HG02623 (cell line): ENCODE data around the gene RXFP4.
"Not testable (repeated sequence)": the region's sequence is repeated elsewhere in the genome, so short reads cannot be mapped to it uniquely, and the experiment has no call there.

Experiments
- ATAC-seq: cut with Tn5 transposase; IDR thresholded peaks from one replicate; pipeline ENCODE4 v1.9.1; 2021; ENCODE audit warnings: moderate library complexity; ENCODE audit not compliant: unreplicated experiment

RXFP4 gene

DNA sequence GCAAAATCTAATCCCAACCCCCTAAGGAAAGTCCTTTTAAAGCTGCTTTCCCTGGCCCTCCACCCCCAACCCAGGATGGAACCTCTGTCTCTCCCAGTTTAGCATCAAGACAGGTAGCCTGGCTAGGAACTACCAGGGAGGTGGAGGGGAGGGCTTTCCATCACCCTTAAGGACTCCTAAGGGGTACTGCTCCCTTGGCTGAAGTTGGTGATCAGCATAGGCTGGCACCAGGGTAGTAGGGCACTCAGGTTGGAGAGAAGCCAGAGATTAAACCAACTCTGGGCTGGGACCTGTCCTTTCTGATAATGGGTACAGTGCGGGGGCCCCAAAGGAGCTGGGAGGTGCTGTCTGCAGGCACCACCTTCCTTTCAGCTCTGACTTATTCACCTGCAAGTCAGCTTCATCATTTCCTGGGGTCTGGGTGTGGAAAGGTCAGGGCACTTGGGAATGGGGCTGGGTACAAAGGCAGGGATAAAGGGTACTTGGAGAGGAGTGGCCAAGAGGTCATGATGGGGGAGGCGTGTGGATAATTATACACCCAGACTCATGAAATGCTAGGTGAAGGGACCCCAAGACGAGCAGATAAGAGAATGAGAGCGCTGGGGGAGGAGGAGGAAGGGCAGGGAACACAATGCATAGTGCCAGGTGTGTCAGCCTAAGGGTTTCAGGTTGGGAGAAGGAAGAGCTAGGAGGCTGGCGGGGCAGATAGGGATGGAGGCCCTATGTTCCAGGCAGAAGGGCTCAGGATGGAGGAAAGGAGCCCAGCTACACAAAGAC is 35.7 kb downstream of the RXFP4 start:
- no peak for ATAC-seq

DNA sequence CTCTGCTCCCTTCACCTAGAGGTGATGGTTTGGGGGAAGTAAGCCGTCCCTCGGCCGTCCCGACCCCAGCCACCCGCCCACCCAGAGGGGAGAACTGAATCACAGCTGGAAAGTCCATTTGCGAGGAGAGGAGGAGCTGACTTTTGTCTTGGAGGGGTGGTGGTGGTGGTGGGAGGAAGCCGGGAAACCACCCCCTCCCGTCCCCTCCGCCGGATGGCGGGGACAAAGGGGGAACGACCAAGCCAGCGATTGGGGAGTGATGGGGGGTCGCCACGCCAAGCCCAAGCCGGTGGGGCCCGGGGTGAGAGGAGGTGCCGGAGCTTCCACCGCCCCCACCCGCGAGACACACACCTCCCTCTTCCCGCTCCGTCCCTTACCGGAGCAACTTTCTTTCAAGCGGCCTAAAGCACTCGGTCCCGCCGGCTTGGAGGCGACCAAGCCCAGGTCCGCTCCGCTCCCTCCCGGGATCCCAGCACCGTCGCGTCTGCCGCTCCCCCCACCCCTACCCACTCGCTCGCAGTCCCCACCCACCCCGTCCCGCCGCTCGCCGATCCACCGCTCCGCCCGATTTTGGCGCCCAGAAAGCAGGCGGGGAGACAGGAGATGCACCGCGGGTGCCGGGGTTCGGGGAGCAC is 36.4 kb downstream of the RXFP4 start:
- no peak for ATAC-seq

DNA sequence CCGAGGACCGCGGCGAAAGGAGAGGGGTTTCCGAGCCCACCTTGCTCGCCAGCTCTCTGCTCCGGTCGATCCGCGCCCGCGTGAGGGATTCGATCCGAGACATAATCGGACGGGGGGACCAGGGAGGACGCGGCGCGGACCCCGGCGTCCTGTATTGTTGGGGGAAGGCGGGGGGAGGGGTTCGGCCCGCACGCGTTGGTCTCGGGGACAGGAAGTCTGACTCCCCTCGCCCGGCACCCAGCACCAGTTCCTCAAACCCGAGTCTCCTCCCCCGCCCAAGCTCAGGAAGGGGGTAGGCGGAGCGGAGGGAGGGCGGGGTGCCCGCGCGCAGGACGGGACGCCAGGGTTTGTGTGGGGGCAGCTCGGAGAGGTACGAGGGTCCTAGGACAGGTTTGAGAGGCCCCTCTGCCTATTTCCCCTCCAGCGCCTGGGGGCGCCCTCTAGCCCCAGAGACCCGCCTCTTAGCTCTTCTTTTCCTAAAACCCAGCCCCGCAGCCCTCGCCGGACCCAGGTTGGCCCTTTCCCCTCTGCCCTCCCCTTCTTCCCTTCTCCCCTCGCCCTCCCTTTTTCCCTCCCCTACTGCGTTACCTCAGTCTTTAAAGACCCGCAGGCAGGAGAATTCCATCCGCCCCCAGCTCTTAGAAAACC is 37.0 kb downstream of the RXFP4 start, which contains the start of gene ARHGEF2:
TSS of gene ARHGEF2 (minus strand) at position 223 of the 648 bp plus-strand sequence. CDS start at position 103, 120 bp downstream.
- ATAC-seq, result no peak

DNA sequence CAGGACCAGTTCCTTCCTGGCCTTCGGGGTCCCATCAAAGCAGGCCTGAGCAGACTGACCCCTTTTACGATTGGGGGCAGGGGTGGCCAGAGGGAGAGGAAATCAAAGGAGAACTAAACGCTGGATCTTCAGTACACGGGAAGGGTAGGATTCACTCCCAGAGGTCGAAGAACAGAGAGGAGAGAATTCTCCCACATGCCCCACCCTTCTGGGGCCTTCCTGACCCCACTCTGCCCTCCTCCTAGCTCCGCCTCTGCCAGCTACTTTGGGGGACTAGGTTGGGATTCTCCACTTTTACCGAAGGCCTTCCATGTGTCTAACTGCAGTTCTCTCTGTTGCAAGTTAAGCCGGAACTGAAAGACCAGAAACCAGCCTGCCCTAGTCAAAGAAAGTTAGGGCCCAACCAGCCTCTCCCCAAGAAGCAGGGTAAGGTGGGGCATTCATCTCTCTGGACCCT is 37.6 kb downstream of the RXFP4 start:
- ATAC-seq, result no peak

DNA sequence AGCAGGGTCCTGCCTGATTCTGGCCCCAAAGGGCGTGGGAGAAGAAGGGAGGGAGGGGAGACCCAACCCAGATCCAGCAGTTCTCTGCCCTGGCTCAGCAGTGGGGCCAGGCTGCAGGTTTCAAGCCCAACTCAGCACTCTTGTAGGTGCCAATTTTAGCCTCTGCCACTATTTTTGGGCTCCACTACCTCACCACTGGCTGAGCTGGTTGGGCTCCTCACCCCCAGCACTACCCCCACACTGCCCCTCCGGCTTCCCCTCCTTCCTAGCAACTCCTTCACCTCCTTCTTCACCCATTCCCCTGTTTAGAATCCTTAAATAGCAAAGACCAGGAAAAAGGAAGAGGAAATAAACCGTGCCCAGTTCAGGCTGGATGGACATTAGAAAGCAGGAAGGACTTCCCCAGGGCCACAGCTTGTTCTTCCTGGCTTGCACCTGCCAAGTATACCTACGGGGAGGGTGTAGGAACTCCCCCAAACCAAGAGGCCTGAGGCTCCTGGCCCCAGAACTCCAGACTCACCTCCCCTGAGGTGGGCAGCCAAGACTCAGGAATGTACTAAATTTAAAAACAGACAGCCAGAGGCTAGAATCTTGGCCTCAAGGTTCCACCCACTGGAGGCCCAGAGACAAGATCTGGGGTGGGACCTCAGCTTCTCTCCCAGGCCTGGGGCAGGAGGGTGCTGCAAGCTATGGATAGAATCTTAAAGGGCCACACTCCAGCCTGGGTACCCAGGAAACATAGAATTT is 38.3 kb downstream of the RXFP4 start:
- no peak for ATAC-seq

DNA sequence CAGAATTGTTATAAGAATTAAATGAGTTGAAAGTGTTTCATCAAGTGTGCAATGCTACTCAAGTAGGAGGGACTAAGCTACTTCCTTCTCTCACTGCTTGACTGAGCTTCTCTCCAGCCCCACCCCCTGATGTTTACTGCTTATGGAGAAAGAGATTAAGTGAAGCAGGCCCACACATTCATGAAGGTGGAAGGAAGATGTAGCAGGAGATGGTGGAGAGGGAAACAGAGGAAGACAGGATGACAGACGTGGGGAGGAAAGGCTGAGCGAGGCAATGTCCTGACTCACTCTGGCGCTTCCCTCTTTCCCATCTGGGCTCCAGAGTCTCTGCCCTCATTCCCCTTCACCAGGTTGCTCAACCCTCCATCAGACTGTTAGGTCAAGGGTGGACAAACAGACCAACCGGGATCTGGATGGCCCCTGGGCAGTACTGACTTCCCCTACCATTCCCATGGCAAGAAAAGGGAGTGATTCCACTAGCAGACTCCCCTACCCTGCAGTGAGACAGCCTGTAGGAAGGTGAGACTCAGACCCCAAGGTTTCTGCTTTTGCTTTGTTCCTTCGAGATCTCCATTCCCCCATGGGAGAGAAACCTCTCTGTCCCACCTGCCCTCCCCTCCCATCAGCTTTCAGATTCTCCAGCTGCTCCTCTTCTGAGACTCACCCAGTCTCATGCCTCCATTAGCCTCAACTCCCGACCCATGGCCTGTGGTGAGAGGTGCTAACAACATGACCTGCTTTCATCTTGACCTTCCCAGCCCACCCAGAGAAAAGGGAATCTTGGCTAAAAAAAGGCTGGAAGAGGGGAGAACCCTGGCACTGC is 40.0 kb downstream of the RXFP4 start:
- no peak for ATAC-seq

DNA sequence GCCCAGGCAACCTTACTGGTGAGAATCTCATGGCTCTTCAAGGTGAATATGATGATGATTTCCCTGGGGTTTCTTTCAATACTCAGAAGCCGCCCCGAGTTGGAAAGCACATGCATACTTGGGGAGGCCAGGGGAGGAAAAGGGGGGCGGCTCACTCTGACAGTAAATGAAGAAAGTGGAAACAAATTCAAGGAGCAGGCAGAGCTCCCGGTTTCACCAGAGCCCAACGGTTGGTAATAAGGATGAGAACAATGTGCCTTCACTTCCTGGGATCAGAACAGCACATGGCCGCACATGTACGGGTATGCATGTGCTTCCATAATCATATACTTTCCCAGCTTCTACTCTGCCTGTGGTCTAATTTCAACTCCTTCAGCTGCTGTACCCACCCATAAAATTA is 40.7 kb downstream of the RXFP4 start:
- no peak for ATAC-seq

DNA sequence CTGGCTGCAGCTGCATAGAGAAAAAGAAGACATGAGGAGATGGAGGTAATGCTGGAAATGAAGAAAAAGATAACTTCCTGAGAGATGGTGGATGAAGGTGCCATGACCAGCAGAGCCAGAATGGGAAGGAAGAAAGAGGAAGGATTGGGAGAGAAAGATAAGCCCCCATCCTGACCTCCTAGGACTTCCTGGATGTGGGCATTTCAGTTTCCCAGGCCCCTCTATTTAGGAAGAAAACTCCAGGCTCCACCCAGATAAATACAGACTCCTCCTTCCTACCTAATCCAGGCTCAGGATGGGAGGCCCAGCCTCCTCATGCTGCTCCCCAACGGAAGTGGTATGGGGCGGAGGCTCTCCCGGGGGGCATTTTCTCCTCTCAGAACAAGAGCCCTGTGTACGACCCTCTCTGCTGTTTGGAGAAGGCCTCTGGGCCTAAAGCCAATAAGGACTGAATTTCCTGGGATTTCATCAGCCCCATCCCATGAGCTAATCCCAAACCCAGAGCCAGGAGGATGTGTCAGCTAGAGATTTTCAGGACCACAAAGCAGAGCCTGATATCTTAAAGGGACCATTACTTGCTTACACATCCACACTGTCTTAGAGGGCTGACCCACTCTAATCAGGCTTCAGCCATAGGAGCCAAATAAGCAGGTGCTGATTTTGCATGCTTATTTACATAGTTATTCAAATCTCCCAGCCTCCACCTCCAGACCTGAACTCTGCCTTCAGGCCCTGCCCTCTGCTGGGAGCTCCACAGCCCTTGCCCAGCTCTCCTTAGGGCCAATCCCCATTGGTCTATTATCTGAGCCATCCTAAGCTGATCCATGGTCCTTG is 42.0 kb downstream of the RXFP4 start:
- no peak for ATAC-seq

DNA sequence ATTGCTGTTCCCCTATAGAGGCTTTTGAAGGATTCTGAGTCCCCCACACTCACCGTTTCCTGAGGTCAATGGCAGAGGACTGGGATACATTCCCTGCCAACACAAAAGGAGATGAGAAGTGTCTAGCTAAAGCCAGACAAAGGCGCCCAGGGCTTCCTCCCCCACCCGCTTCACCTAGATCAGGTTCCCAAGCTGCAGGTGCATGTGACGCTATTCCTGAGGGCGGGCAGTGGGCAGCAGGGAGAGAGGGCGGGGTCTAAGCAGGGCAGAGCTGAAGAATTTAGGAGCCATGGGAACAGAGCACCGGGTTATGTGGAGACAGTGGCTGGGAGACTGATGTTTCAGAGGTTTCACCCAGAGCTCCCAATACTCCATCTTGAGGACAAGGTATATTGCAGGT is 42.9 kb downstream of the RXFP4 start:
- no peak for ATAC-seq

DNA sequence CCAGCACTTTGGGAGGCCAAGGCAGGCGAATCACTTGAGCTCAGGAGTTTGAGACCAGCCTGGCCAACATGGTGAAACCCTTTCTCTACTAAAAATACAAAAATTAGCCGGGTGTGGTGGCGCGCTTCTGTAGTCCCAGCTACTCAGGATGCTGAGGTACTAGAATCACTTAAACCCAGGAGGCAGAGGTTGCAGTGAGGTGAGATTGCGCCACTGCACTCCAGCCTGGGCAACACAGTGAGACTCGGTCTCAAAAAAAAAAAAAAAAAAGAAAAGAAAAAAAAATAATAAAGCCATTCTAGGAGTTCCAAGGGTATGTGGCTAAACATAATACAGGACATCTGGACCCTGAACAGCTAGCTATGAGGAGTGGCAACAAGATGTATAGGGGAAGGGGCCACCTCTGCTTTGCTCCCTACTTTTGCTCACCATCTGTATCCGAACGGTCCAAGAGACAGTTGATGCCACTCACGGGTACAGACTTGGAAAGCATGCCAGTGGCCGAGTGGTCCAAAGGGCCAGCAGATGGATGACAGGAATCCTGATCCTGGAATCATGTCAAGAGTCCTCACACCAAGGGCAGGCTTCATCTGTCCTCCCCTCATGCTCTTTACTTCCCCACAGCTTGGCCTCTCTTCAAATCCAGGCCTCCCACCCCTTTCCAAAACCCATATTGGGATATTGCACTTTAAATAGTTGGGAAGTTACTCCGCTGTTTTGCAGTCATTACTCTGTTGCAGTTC is 43.6 kb downstream of the RXFP4 start:
- not testable (repeated sequence) for ATAC-seq

DNA sequence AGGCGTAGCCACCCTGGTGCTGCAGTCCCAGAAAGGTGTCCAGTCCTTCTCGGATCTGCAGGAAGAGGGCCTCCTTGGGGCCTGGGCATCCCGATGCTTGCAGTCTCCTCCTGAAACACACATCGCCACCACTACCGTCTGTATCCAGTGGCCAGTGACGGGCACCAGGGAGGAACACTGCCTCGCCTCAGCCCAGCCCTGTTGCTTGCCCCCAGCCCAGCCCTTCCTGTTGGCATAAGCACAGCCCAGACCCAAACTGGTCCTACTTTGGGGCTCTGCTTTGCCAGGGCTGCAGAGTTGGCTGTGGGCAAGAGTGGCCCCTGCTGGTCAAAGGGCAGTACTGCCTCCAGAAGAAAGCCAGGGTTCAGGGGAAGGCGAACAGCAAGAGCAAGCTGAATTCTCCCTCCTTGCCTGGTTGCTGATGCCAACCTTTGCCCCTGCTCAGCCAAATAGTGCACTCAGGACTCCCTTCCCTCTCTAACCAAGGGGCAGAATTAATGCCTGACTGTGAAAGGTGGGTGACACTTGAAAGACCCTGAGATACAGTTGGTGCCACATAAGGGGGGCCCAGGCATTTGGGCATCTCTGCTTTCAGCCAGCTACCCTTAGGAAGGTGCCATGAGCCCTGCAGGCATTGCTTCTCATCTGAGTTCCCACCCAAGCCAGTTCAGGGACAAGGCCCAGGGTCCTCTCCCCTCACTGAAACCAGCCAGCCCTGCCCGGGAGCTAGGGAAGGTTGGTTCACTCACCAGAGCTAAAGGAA is 48.0 kb downstream of the RXFP4 start:
- ATAC-seq, result no peak

DNA sequence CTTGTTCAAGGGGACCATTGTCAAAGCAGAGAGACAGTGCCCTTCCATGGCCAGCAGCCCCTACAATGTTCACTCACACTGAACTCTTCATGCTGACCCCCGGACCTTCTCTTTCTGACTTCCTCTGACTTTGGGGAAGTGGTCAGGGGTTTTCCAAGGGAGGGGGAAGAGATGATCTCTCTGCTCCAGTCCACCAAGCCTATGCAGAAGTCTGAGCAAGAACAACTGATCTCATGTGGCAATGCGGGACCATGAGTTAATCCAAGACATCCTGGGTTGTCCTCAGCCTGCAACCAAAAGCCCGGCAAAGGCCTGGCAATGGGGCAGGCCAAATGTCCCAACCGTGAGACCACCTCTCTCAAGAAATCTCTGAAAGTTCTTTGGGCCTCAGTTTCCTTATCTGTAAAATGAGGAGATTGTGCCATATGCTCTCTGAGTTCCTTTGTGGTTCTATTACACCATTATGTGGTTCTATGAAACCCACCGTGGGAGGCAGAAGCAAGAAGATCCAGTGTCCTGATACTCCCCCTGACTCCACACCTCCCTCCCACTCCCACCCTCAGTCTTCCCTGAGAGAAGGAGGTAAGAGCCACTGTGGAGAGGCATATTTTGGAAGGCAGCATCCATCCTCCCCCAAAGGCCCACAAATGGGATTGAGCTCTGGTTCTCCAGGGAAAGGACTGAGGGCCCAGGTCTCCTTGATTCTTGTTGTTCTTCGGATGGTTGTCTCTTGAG is 48.7 kb downstream of the RXFP4 start:
- ATAC-seq, result no peak
